Neural progenitor cell (in vitro differentiated cells): ENCODE data around the gene VAT1L. TPM values are rescaled to one million over a fixed set of nuclear protein-coding genes. Genes with fewer than 3 reads are reported as not detected.

ENCODE experiments used
- DNase-seq: peaks from one replicate; pipeline ENCODE4 v3.0.0-alpha.2; 2016; ENCODE audit warnings: low spot score
- H2AFZ ChIP-seq: fragments of 200-600 bp; sonication (generic); replicated peaks from 2 replicates; pipeline ENCODE4 v1.6.1; 2016; ENCODE audit warnings: antibody characterized with exemption
- H3F3A ChIP-seq: fragments of 200-600 bp; sonication (generic); 2 replicates; pipeline ENCODE4 v1.6.1; 2016; ENCODE audit warnings: antibody characterized with exemption, low read depth
- H3K27ac ChIP-seq: fragments of 200-600 bp; sonication (generic); 2 replicates; pipeline ENCODE4 v1.5.1; 2016; ENCODE audit warnings: mild to moderate bottlenecking
- H3K27me3 ChIP-seq: fragments of 200-600 bp; sonication (generic); 2 replicates; pipeline ENCODE4 v1.6.1; 2016; ENCODE audit warnings: mild to moderate bottlenecking, moderate library complexity
- H3K36me3 ChIP-seq: fragments of 200-600 bp; sonication (generic); 2 replicates; pipeline ENCODE4 v1.5.1; 2016
- H3K4me1 ChIP-seq: fragments of 200-600 bp; sonication (generic); 2 replicates; pipeline ENCODE4 v1.6.1; 2016; ENCODE audit warnings: mixed run types
- H3K4me2 ChIP-seq: fragments of 200-600 bp; sonication (generic); 2 replicates; pipeline ENCODE4 v1.6.1; 2016
- H3K4me3 ChIP-seq: fragments of 200-600 bp; sonication (generic); 2 replicates; pipeline ENCODE4 v1.5.1; 2016
- H3K79me2 ChIP-seq: fragments of 200-600 bp; sonication (generic); 2 replicates; pipeline ENCODE4 v1.6.1; 2016; ENCODE audit warnings: low read depth
- H3K9ac ChIP-seq: fragments of 200-600 bp; sonication (generic); 2 replicates; pipeline ENCODE4 v1.6.1; 2016
- H3K9me3 ChIP-seq: fragments of 200-600 bp; sonication (generic); 2 replicates; pipeline ENCODE4 v1.5.1; 2016; ENCODE audit warnings: low read depth
- H4K20me1 ChIP-seq: fragments of 200-600 bp; sonication (generic); 2 replicates; pipeline ENCODE4 v1.6.1; 2016; ENCODE audit warnings: low read depth
- H3K27ac Mint-ChIP-seq: 3 replicates; pipeline ENCODE4 v1.8.0; 2021; ENCODE audit warnings: mixed read lengths
- H3K27me3 Mint-ChIP-seq: 2 replicates; pipeline ENCODE4 v1.8.0; 2022; ENCODE audit warnings: low read depth, mild to moderate bottlenecking, inconsistent platforms, moderate library complexity, mixed read lengths; ENCODE audit not compliant: insufficient read depth
- H3K36me3 Mint-ChIP-seq: 3 replicates; pipeline ENCODE4 v1.8.0; 2021; ENCODE audit warnings: mixed read lengths
- H3K4me1 Mint-ChIP-seq: 3 replicates; pipeline ENCODE4 v1.8.0; 2021; ENCODE audit warnings: mixed read lengths
- H3K4me3 Mint-ChIP-seq: 3 replicates; pipeline ENCODE4 v1.8.0; 2021; ENCODE audit warnings: mild to moderate bottlenecking, moderate library complexity, mixed read lengths
- H3K9me3 Mint-ChIP-seq: 3 replicates; pipeline ENCODE4 v1.8.0; 2020; ENCODE audit warnings: mixed read lengths
- CTCF ChIP-seq: fragments of 200-600 bp; sonication (generic); IDR thresholded peaks from 2 replicates; pipeline ENCODE4 v1.5.1; 2017; ENCODE audit warnings: antibody characterized with exemption, mild to moderate bottlenecking
- EZH2 ChIP-seq: fragments of 200-600 bp; sonication (generic); IDR thresholded peaks from 2 replicates; pipeline ENCODE4 v1.6.1; 2017; ENCODE audit warnings: antibody characterized with exemption, mild to moderate bottlenecking, moderate library complexity
- EZH2phosphoT487 ChIP-seq: fragments of 200-600 bp; sonication (generic); IDR thresholded peaks from 2 replicates; pipeline ENCODE4 v1.6.1; 2017; ENCODE audit warnings: antibody characterized with exemption
- total RNA-seq: library from RNA; depleted of rRNA; stranded (reverse); fragments of >200 nt; gene quantifications from 2 replicates; pipeline ENCODE4 v1.2.3, GENCODE V29; 2015; ENCODE audit warnings: low replicate concordance

The VAT1L gene
- total RNA-seq, 1 donor from 2014 or later = 43.2 TPM

- Mint-ChIP-seq H3K27me3 (peaks cover 2% of the 10 kb centered on the region), H3K27ac (no peak overlapping the region), H3K36me3 (peaks cover 3% of the 10 kb centered on the region), H3K4me3 (no peak overlapping the region), H3K9me3 (no peaks in the 10 kb centered on the region), H3K4me1 (peaks cover 60% of the 10 kb centered on the region)
- H3K9ac ChIP-seq = no peak overlapping the region
- H4K20me1 ChIP-seq = no peaks in the 10 kb centered on the region
- H3K27me3 ChIP-seq = no peaks in the 10 kb centered on the region
- peaks cover 22% of the 10 kb centered on the region for H3K4me1 ChIP-seq
- no peak overlapping the region for H2AFZ ChIP-seq
- no peak for DNase-seq
- no peaks in the 10 kb centered on the region for H3F3A ChIP-seq
- no peak overlapping the region for H3K4me2 ChIP-seq
- no peak overlapping the region for H3K4me3 ChIP-seq
- H3K27ac ChIP-seq = no peak overlapping the region
- H3K36me3 ChIP-seq = no peaks in the 10 kb centered on the region
- TF ChIP-seq CTCF (no peak), EZH2phosphoT487 (no peak), EZH2 (no peak)
- H3K9me3 ChIP-seq = no peaks in the 10 kb centered on the region
- H3K79me2 ChIP-seq = no peaks in the 10 kb centered on the region
Observed at GRCh38 chr16:77919761-77920415, 131.5 kb downstream of the VAT1L start.

- Histone ChIP-seq H3K9me3 (no peaks in the 10 kb centered on the region), H3K36me3 (no peaks in the 10 kb centered on the region), H3F3A (no peaks in the 10 kb centered on the region), H2AFZ (no peak overlapping the region), H3K79me2 (no peaks in the 10 kb centered on the region), H3K4me2 (no peak overlapping the region), H3K27ac (no peak overlapping the region), H3K4me1 (peaks cover 22% of the 10 kb centered on the region), H3K9ac (no peak overlapping the region), H4K20me1 (no peaks in the 10 kb centered on the region), H3K4me3 (no peak overlapping the region), H3K27me3 (no peaks in the 10 kb centered on the region)
- Mint-ChIP-seq H3K9me3 (no peaks in the 10 kb centered on the region), H3K4me1 (peaks cover 65% of the 10 kb centered on the region), H3K4me3 (no peak overlapping the region), H3K27me3 (peaks cover 4% of the 10 kb centered on the region), H3K27ac (no peak overlapping the region), H3K36me3 (peaks cover 5% of the 10 kb centered on the region)
- TF ChIP-seq EZH2phosphoT487 = no peak
- TF ChIP-seq EZH2 = no peak
- no peak for TF ChIP-seq CTCF
- DNase-seq = no peak
Observed at GRCh38 chr16:77920984-77921383, 132.6 kb downstream of the VAT1L start.

GRCh38 chr16:77922228-77922754 lies 133.9 kb downstream of the VAT1L start:
- H3K27ac Mint-ChIP-seq = peak overlapping the region; percentile 27
- Histone ChIP-seq H3K4me3 (no peak overlapping the region), H3K4me2 (no peak overlapping the region)

More at GRCh38 chr16:77922228-77922754, 133.9 kb downstream of the VAT1L start:
- Histone ChIP-seq H3K9ac (no peak overlapping the region), H3K36me3 (no peaks in the 10 kb centered on the region), H3F3A (no peaks in the 10 kb centered on the region), H3K27me3 (no peaks in the 10 kb centered on the region), H3K79me2 (no peaks in the 10 kb centered on the region), H4K20me1 (no peaks in the 10 kb centered on the region), H3K9me3 (no peaks in the 10 kb centered on the region), H2AFZ (no peak overlapping the region), H3K27ac (no peak overlapping the region), H3K4me1 (peaks cover 22% of the 10 kb centered on the region)
- H3K4me3 Mint-ChIP-seq = no peak overlapping the region
- H3K9me3 Mint-ChIP-seq = no peaks in the 10 kb centered on the region
- H3K36me3 Mint-ChIP-seq = peaks cover 10% of the 10 kb centered on the region
- peak; percentile 16 for DNase-seq
- TF ChIP-seq EZH2phosphoT487 (no peak), CTCF (no peak), EZH2 (no peak)
- peaks cover 63% of the 10 kb centered on the region for H3K4me1 Mint-ChIP-seq
- H3K27me3 Mint-ChIP-seq = peaks cover 4% of the 10 kb centered on the region
